ENCODE measurements around the gene PCK1. TPM values are rescaled to one million over a fixed set of nuclear protein-coding genes. Genes with fewer than 3 reads are reported as not detected.

The PCK1 gene
- total RNA-seq, 1 experiment from 2014 or later = 1.2 TPM

GRCh38 chr20:57529810-57530209, 31.1 kb upstream of the PCK1 start:
- no peaks in the 10 kb centered on the region for H3K4me1 ChIP-seq (ENCODE audit: low read length)
- DNase-seq = no peak

GRCh38 chr20:57530327-57530981, 30.5 kb upstream of the PCK1 start:
- Histone ChIP-seq H3K27ac (ENCODE audit: low read length) (no peak overlapping the region), H3K4me1 (ENCODE audit: low read length) (no peaks in the 10 kb centered on the region), H3K27me3 (ENCODE audit: low read length) (no peaks in the 10 kb centered on the region), H3K9me3 (ENCODE audit: low read length) (no peaks in the 10 kb centered on the region), H3K4me3 (ENCODE audit: low read length) (no peak overlapping the region), H3K79me2 (ENCODE audit: low read length) (no peaks in the 10 kb centered on the region), H3K9ac (ENCODE audit: low read length) (no peak overlapping the region), H4K20me1 (ENCODE audit: insufficient read depth, low read depth, low read length) (0 out of 2 replicates have a peak, but pooled peaks cover 5% of the 10 kb centered on the region), H2AFZ (ENCODE audit: low read length) (no peak overlapping the region), H3K9me2 (replicated peaks; ENCODE audit: insufficient read depth, low read length) (no peaks in the 10 kb centered on the region), H3K4me2 (ENCODE audit: low read depth, low read length, poor library complexity, severe bottlenecking) (no peak overlapping the region), H3K36me3 (ENCODE audit: insufficient read depth, low read length) (no peaks in the 10 kb centered on the region)
- no peak for DNase-seq

More at GRCh38 chr20:57529810-57530209, 31.1 kb upstream of the PCK1 start:
- Histone ChIP-seq H3K9ac (ENCODE audit: low read length) (no peak overlapping the region), H2AFZ (ENCODE audit: low read length) (no peak overlapping the region), H3K36me3 (ENCODE audit: insufficient read depth, low read length) (no peaks in the 10 kb centered on the region), H4K20me1 (ENCODE audit: insufficient read depth, low read depth, low read length) (0 out of 2 replicates have a peak, but pooled peaks cover 5% of the 10 kb centered on the region), H3K9me2 (replicated peaks; ENCODE audit: insufficient read depth, low read length) (no peaks in the 10 kb centered on the region), H3K4me3 (ENCODE audit: low read length) (no peak overlapping the region), H3K27ac (ENCODE audit: low read length) (no peak overlapping the region), H3K9me3 (ENCODE audit: low read length) (no peaks in the 10 kb centered on the region), H3K4me2 (ENCODE audit: low read depth, low read length, poor library complexity, severe bottlenecking) (no peak overlapping the region), H3K79me2 (ENCODE audit: low read length) (no peaks in the 10 kb centered on the region), H3K27me3 (ENCODE audit: low read length) (no peaks in the 10 kb centered on the region)

- DNase-seq = no peak
- H4K20me1 ChIP-seq (ENCODE audit: insufficient read depth, low read depth, low read length) = 0 out of 2 replicates have a peak, but pooled peaks cover 5% of the 10 kb centered on the region
- H3K4me1 ChIP-seq (ENCODE audit: low read length) = no peaks in the 10 kb centered on the region
- H3K4me3 ChIP-seq (ENCODE audit: low read length) = no peak overlapping the region
- H3K9ac ChIP-seq (ENCODE audit: low read length) = no peak overlapping the region
- H3K27me3 ChIP-seq (ENCODE audit: low read length) = no peaks in the 10 kb centered on the region
- no peaks in the 10 kb centered on the region for H3K9me2 ChIP-seq (replicated peaks; ENCODE audit: insufficient read depth, low read length)
- H3K79me2 ChIP-seq (ENCODE audit: low read length) = no peaks in the 10 kb centered on the region
- H3K36me3 ChIP-seq (ENCODE audit: insufficient read depth, low read length) = no peaks in the 10 kb centered on the region
- no peaks in the 10 kb centered on the region for H3K9me3 ChIP-seq (ENCODE audit: low read length)
- no peak overlapping the region for H2AFZ ChIP-seq (ENCODE audit: low read length)
- no peak overlapping the region for H3K4me2 ChIP-seq (ENCODE audit: low read depth, low read length, poor library complexity, severe bottlenecking)
- H3K27ac ChIP-seq (ENCODE audit: low read length) = no peak overlapping the region
Measured at GRCh38 chr20:57532104-57532503, 28.8 kb upstream of the PCK1 start.

- Histone ChIP-seq H3K27me3 (ENCODE audit: low read length) (no peaks in the 10 kb centered on the region), H3K27ac (ENCODE audit: low read length) (no peak overlapping the region), H3K9ac (ENCODE audit: low read length) (no peak overlapping the region), H3K4me3 (ENCODE audit: low read length) (no peak overlapping the region), H3K36me3 (ENCODE audit: insufficient read depth, low read length) (no peaks in the 10 kb centered on the region), H3K9me3 (ENCODE audit: low read length) (no peaks in the 10 kb centered on the region), H2AFZ (ENCODE audit: low read length) (no peak overlapping the region), H3K9me2 (replicated peaks; ENCODE audit: insufficient read depth, low read length) (no peaks in the 10 kb centered on the region), H4K20me1 (ENCODE audit: insufficient read depth, low read depth, low read length) (no peaks in the 10 kb centered on the region), H3K79me2 (ENCODE audit: low read length) (no peaks in the 10 kb centered on the region), H3K4me2 (ENCODE audit: low read depth, low read length, poor library complexity, severe bottlenecking) (no peak overlapping the region), H3K4me1 (ENCODE audit: low read length) (no peaks in the 10 kb centered on the region)
- DNase-seq = no peak
Measured at GRCh38 chr20:57535297-57535696, 25.6 kb upstream of the PCK1 start.

GRCh38 chr20:57536120-57536708, 24.7 kb upstream of the PCK1 start:
- no peak overlapping the region for H3K4me2 ChIP-seq (ENCODE audit: low read depth, low read length, poor library complexity, severe bottlenecking)
- H3K4me1 ChIP-seq (ENCODE audit: low read length) = no peaks in the 10 kb centered on the region
- no peaks in the 10 kb centered on the region for H4K20me1 ChIP-seq (ENCODE audit: insufficient read depth, low read depth, low read length)
- no peak overlapping the region for H2AFZ ChIP-seq (ENCODE audit: low read length)
- no peaks in the 10 kb centered on the region for H3K79me2 ChIP-seq (ENCODE audit: low read length)
- H3K27ac ChIP-seq (ENCODE audit: low read length) = no peak overlapping the region
- no peaks in the 10 kb centered on the region for H3K9me3 ChIP-seq (ENCODE audit: low read length)
- H3K4me3 ChIP-seq (ENCODE audit: low read length) = no peak overlapping the region
- H3K27me3 ChIP-seq (ENCODE audit: low read length) = no peaks in the 10 kb centered on the region
- no peak for DNase-seq
- H3K9ac ChIP-seq (ENCODE audit: low read length) = no peak overlapping the region
- no peaks in the 10 kb centered on the region for H3K9me2 ChIP-seq (replicated peaks; ENCODE audit: insufficient read depth, low read length)
- no peaks in the 10 kb centered on the region for H3K36me3 ChIP-seq (ENCODE audit: insufficient read depth, low read length)

GRCh38 chr20:57536771-57537724, 23.9 kb upstream of the PCK1 start:
- Histone ChIP-seq H3K9me2 (replicated peaks; ENCODE audit: insufficient read depth, low read length) (no peaks in the 10 kb centered on the region), H3K4me2 (ENCODE audit: low read depth, low read length, poor library complexity, severe bottlenecking) (no peak overlapping the region), H2AFZ (ENCODE audit: low read length) (no peak overlapping the region), H4K20me1 (ENCODE audit: insufficient read depth, low read depth, low read length) (no peaks in the 10 kb centered on the region), H3K27ac (ENCODE audit: low read length) (no peak overlapping the region), H3K79me2 (ENCODE audit: low read length) (no peaks in the 10 kb centered on the region), H3K9me3 (ENCODE audit: low read length) (no peaks in the 10 kb centered on the region), H3K4me3 (ENCODE audit: low read length) (no peak overlapping the region), H3K27me3 (ENCODE audit: low read length) (no peaks in the 10 kb centered on the region), H3K4me1 (ENCODE audit: low read length) (no peaks in the 10 kb centered on the region), H3K9ac (ENCODE audit: low read length) (no peak overlapping the region), H3K36me3 (ENCODE audit: insufficient read depth, low read length) (no peaks in the 10 kb centered on the region)
- DNase-seq = no peak

GRCh38 chr20:57537822-57538221, 23.1 kb upstream of the PCK1 start:
- no peaks in the 10 kb centered on the region for H3K4me1 ChIP-seq (ENCODE audit: low read length)
- H3K27ac ChIP-seq (ENCODE audit: low read length) = no peak overlapping the region
- no peaks in the 10 kb centered on the region for H4K20me1 ChIP-seq (ENCODE audit: insufficient read depth, low read depth, low read length)
- H3K27me3 ChIP-seq (ENCODE audit: low read length) = no peaks in the 10 kb centered on the region
- H3K4me2 ChIP-seq (ENCODE audit: low read depth, low read length, poor library complexity, severe bottlenecking) = no peak overlapping the region
- H3K9me3 ChIP-seq (ENCODE audit: low read length) = no peaks in the 10 kb centered on the region
- no peak overlapping the region for H2AFZ ChIP-seq (ENCODE audit: low read length)
- no peak overlapping the region for H3K9ac ChIP-seq (ENCODE audit: low read length)
- H3K36me3 ChIP-seq (ENCODE audit: insufficient read depth, low read length) = no peaks in the 10 kb centered on the region
- no peaks in the 10 kb centered on the region for H3K79me2 ChIP-seq (ENCODE audit: low read length)
- no peaks in the 10 kb centered on the region for H3K9me2 ChIP-seq (replicated peaks; ENCODE audit: insufficient read depth, low read length)
- no peak overlapping the region for H3K4me3 ChIP-seq (ENCODE audit: low read length)
- no peak for DNase-seq

- no peak overlapping the region for H3K4me3 ChIP-seq (ENCODE audit: low read length)
- H3K27ac ChIP-seq (ENCODE audit: low read length) = no peak overlapping the region
- H3K36me3 ChIP-seq (ENCODE audit: insufficient read depth, low read length) = no peaks in the 10 kb centered on the region
- H3K4me2 ChIP-seq (ENCODE audit: low read depth, low read length, poor library complexity, severe bottlenecking) = no peak overlapping the region
- no peak for DNase-seq
- H2AFZ ChIP-seq (ENCODE audit: low read length) = no peak overlapping the region
- H4K20me1 ChIP-seq (ENCODE audit: insufficient read depth, low read depth, low read length) = no peaks in the 10 kb centered on the region
- no peaks in the 10 kb centered on the region for H3K9me2 ChIP-seq (replicated peaks; ENCODE audit: insufficient read depth, low read length)
- H3K9ac ChIP-seq (ENCODE audit: low read length) = no peak overlapping the region
- H3K27me3 ChIP-seq (ENCODE audit: low read length) = no peaks in the 10 kb centered on the region
- H3K9me3 ChIP-seq (ENCODE audit: low read length) = no peaks in the 10 kb centered on the region
- no peaks in the 10 kb centered on the region for H3K4me1 ChIP-seq (ENCODE audit: low read length)
- H3K79me2 ChIP-seq (ENCODE audit: low read length) = no peaks in the 10 kb centered on the region
Measured at GRCh38 chr20:57539889-57540288, 21.0 kb upstream of the PCK1 start.
